Ecto neural progenitor cell (in vitro differentiated cells): Measurements from ENCODE around the gene SOST.

Experiments
- DNase-seq: peaks from one replicate; pipeline ENCODE4 v3.0.0-alpha.2; 2018; ENCODE audit warnings: low spot score

The SOST gene

GRCh38 chr17:43741636-43742035 lies 17.0 kb downstream of the SOST start:
- DNase-seq = no peak

GRCh38 chr17:43740541-43740940 lies 18.1 kb downstream of the SOST start:
- DNase-seq = no peak

GRCh38 chr17:43737722-43738121 lies 20.9 kb downstream of the SOST start:
- DNase-seq = no peak

GRCh38 chr17:43736389-43736788 lies 22.2 kb downstream of the SOST start:
- no peak for DNase-seq

- DNase-seq = no peak
Observed at GRCh38 chr17:43734376-43734775, 24.2 kb downstream of the SOST start.

- no peak for DNase-seq
Observed at GRCh38 chr17:43733956-43734355, 24.6 kb downstream of the SOST start.

- no peak for DNase-seq
Observed at GRCh38 chr17:43732958-43733357, 25.6 kb downstream of the SOST start.

- DNase-seq = no peak
Observed at GRCh38 chr17:43728081-43728480, 30.5 kb downstream of the SOST start.

- no peak for DNase-seq
Observed at GRCh38 chr17:43723697-43724359, 34.8 kb downstream of the SOST start.

- no peak for DNase-seq
Observed at GRCh38 chr17:43722870-43723665, 35.5 kb downstream of the SOST start.

GRCh38 chr17:43722269-43722619 lies 36.3 kb downstream of the SOST start:
- DNase-seq = no peak

- DNase-seq = no peak
Observed at GRCh38 chr17:43721537-43722268, 36.9 kb downstream of the SOST start.

- DNase-seq = peak; percentile 92
Observed at GRCh38 chr17:43720311-43721060, 38.1 kb downstream of the SOST start.

GRCh38 chr17:43719578-43719977 lies 39.0 kb downstream of the SOST start:
- no peak for DNase-seq

GRCh38 chr17:43718544-43718943 lies 40.0 kb downstream of the SOST start:
- DNase-seq = no peak

- no peak for DNase-seq
Observed at GRCh38 chr17:43717913-43718312, 40.7 kb downstream of the SOST start.

- no peak for DNase-seq
Observed at GRCh38 chr17:43714465-43715149, 44.0 kb downstream of the SOST start.

GRCh38 chr17:43713494-43714162 lies 45.0 kb downstream of the SOST start:
- peak; percentile 70 for DNase-seq

- DNase-seq = no peak
Observed at GRCh38 chr17:43712397-43712796, 46.2 kb downstream of the SOST start.

GRCh38 chr17:43710101-43710500 lies 48.5 kb downstream of the SOST start:
- DNase-seq = no peak

- no peak for DNase-seq
Observed at GRCh38 chr17:43709210-43709609, 49.4 kb downstream of the SOST start.
